T-cell (primary cell): Measurements from ENCODE around the gene PPIH. TPM values are rescaled to one million over a fixed set of nuclear protein-coding genes. Genes with fewer than 3 reads are reported as not detected.

Experiments
- ATAC-seq, 4 experiments: fragments of 200-7000 bp in 3 of 4; fragments of 150-1000 bp in 1 of 4; cut with Tn5 transposase; replicated peaks in 1 of 4; 1 replicate in 3 of 4; 2 replicates in 1 of 4; pipeline ENCODE4 v1.10.0; 2021; ENCODE audit warnings: moderate library complexity in 3 of 4, mild to moderate bottlenecking in 2 of 4, moderate number of reproducible peaks in 1 of 4
- CTCF ChIA-PET, 2 donors: fragments of 300-600 bp; sonication (Branson Sonifier 250); formaldehyde crosslinking; loops; one replicate each; lab custom pipeline; 2022; ENCODE audit warnings: antibody characterized with exemption in 2 of 2; lab: Charles Lee
- POLR2A ChIA-PET, 2 donors: fragments of 300-600 bp; sonication (Branson Sonifier 250); formaldehyde crosslinking; loops; one replicate each; lab custom pipeline; 2022; ENCODE audit warnings: antibody characterized with exemption in 2 of 2; lab: Charles Lee
- DNase-seq, 35 experiments: peaks; one replicate each; pipeline versions ENCODE4 v3.0.0 to v3.0.0-alpha.2; 2013 to 2023
- H3K27ac ChIP-seq: one replicate; pipeline ENCODE4 v1.5.1; 2013; ENCODE audit warnings: low read length
- H3K27me3 ChIP-seq, 2 experiments: replicated peaks in 1 of 2; 1 replicate in 1 of 2; 2 replicates in 1 of 2; pipeline versions ENCODE4 v1.6.1 to v1.7.0; 2013; ENCODE audit warnings: low read length in 1 of 2, mixed read lengths in 1 of 2; ENCODE audit not compliant: control insufficient read depth in 2 of 2, insufficient read depth in 2 of 2; ENCODE audit errors: extremely low read depth in 1 of 2
- H3K36me3 ChIP-seq, 2 donors: 1 replicate in 1 of 2; 2 replicates in 1 of 2; pipeline versions ENCODE4 v1.6.1 to v1.7.0; 2013; ENCODE audit warnings: low read length in 1 of 2; ENCODE audit not compliant: control insufficient read depth in 2 of 2, insufficient read depth in 1 of 2; ENCODE audit errors: extremely low read depth in 1 of 2
- H3K4me1 ChIP-seq, 2 experiments: 1 replicate in 1 of 2; 2 replicates in 1 of 2; pipeline versions ENCODE4 v1.6.1 to v1.7.0; 2013; ENCODE audit warnings: low read length in 2 of 2, mixed read lengths in 1 of 2; ENCODE audit not compliant: insufficient read depth in 2 of 2, control insufficient read depth in 1 of 2; ENCODE audit errors: extremely low read depth in 1 of 2
- H3K4me3 ChIP-seq, 2 donors: 1 replicate in 1 of 2; 2 replicates in 1 of 2; pipeline versions ENCODE4 v1.5.1 to v1.7.0; 2013; ENCODE audit warnings: mild to moderate bottlenecking in 2 of 2, low read length in 1 of 2, moderate library complexity in 1 of 2; ENCODE audit not compliant: control insufficient read depth in 1 of 2; ENCODE audit errors: extremely low read depth in 1 of 2
- H3K9me3 ChIP-seq: 2 replicates; pipeline ENCODE4 v1.7.0; 2013
- H3K27ac Mint-ChIP-seq, 2 donors: one replicate each; pipeline ENCODE4 v1.8.0; 2020 to 2021; ENCODE audit warnings: mild to moderate bottlenecking in 2 of 2, mixed read lengths in 2 of 2
- H3K27me3 Mint-ChIP-seq, 2 donors: one replicate each; pipeline ENCODE4 v1.8.0; 2021 to 2022; ENCODE audit warnings: mixed read lengths in 2 of 2
- H3K36me3 Mint-ChIP-seq: one replicate; pipeline ENCODE4 v1.8.0; 2021; ENCODE audit warnings: mixed read lengths
- H3K4me1 Mint-ChIP-seq, 3 donors: one replicate each; pipeline ENCODE4 v1.8.0; 2020 to 2022; ENCODE audit warnings: mixed read lengths in 3 of 3, mild to moderate bottlenecking in 1 of 3
- H3K4me3 Mint-ChIP-seq, 3 donors: one replicate each; pipeline ENCODE4 v1.8.0; 2020 to 2022; ENCODE audit warnings: mild to moderate bottlenecking in 3 of 3, mixed read lengths in 3 of 3, moderate library complexity in 3 of 3
- H3K9me3 Mint-ChIP-seq, 3 donors: one replicate each; pipeline ENCODE4 v1.8.0; 2020 to 2022; ENCODE audit warnings: mixed read lengths in 3 of 3
- WGBS: methylation state at CpG from one replicate; pipeline ENCODE4 v1.1.5; 2013; ENCODE audit warnings: missing lambda C conversion rate; ENCODE audit not compliant: insufficient coverage; 5-methylcytosine and 5-hydroxymethylcytosine counted together
- total RNA-seq, 35 experiments: library from RNA in 6 of 35; stranded (reverse) in 6 of 35; fragments of 120-200 nt in 1 of 35; gene quantifications; one replicate each; pipeline versions ENCODE4 v1.2.1 to v1.2.4 and lab custom pipeline; 2013 to 2026

The PPIH gene
- total RNA-seq, 5 donors from 2014 or later (not counting 1 experiment from before 2014, with no cell fraction given) = 37.4 to 43.1 (median 41.3) TPM

DNA sequence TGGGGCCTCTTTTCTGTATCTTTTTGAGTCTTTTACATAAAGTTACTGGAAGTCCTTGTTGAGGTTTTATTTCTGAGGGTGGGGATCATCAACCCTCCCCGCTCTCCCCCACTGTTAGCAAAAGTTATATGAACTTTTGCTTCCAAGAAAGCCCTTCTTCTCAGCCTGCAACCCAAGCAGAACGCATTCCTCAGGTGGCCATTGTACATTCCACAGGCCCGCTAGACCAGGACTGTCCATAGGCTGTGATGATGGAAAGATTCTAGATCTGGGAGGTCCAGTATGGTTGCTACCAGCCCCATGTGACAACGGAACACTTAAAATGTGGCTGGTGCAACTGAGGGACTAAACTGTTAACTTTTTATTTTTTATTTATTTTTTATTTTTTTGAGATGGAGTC, 12.2 kb downstream of the PPIH start:
- ATAC-seq (no peak), DNase-seq (no peak)
- Histone ChIP-seq H3K27ac (no peak overlapping the region), H3K36me3 (peaks cover 2 to 61% of the 10 kb centered on the region in 2 donors), H3K4me3 (no peak overlapping the region), H3K9me3 (no peaks in the 10 kb centered on the region), H3K27me3 (no peaks in the 10 kb centered on the region), H3K4me1 (no peaks in the 10 kb centered on the region)
- Mint-ChIP-seq H3K27me3 (no peaks in the 10 kb centered on the region), H3K4me3 (no peak overlapping the region), H3K36me3 (peaks cover 55% of the 10 kb centered on the region), H3K27ac (no peak overlapping the region), H3K9me3 (no peaks in the 10 kb centered on the region), H3K4me1 (peaks cover 0 to 7% (median 0%) of the 10 kb centered on the region in 3 donors)
- 100% methylated on average over 1 of the region's 4 CpGs for WGBS
- CTCF ChIA-PET = no interaction called here
- POLR2A ChIA-PET = no interaction called here

DNA sequence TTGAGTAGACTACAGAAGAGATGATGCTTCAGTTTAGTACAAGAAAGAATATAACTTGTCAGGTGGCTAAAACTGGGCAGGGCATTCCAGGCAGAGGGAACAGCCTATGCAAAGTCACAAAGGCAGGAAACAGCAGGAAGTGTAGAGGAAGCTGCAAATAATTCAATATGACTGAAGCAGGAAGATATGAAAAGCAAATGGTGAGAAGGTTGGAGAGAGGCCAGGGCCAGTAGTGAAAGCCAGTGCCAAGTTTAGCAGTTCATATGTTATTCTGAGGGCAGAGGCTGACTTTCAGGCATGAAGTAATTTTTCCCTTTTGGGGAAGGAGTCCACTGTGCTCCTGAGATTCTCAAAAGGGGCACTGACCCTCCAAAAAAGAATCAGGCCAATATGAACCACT, 16.0 kb downstream of the PPIH start:
- peaks cover 0 to 7% (median 0%) of the 10 kb centered on the region in 3 donors for H3K4me1 Mint-ChIP-seq
- ATAC-seq = no peak
- Histone ChIP-seq H3K9me3 (no peaks in the 10 kb centered on the region), H3K4me1 (no peaks in the 10 kb centered on the region), H3K36me3 (peaks cover 2 to 29% of the 10 kb centered on the region in 2 donors), H3K27me3 (no peaks in the 10 kb centered on the region), H3K27ac (no peak overlapping the region), H3K4me3 (no peak overlapping the region)
- no peak for DNase-seq
- no peaks in the 10 kb centered on the region for H3K27me3 Mint-ChIP-seq
- no peak overlapping the region for H3K27ac Mint-ChIP-seq
- no peak overlapping the region for H3K4me3 Mint-ChIP-seq
- no peaks in the 10 kb centered on the region for H3K9me3 Mint-ChIP-seq
- ChIA-PET CTCF (no interaction called here), POLR2A (interaction anchor here in 1 of 2 donors (0.6 kb wide), 1 partner anchor 298 kb away, joined by 3 read pairs; no protein-coding TSS in a partner anchor)
- H3K36me3 Mint-ChIP-seq = peaks cover 33% of the 10 kb centered on the region

DNA sequence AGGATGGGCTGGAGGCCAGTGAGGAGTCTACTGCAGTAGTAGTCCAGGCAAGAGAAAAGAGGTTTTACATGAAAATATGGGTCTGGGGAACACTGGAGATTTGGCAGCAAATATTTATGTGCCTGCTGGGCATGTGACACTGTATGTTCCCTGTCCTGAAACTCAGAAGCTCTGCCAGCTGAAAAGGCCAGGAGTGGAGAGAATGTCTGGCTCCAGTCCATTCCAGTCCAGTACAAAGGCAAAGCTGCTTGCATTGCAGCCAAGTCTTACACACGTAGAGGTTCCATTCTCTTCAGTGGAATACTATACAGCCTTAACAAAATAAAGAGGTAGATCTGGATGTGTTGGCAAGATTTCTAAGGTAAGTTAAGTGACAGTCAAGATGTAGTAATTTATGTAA, 16.5 kb downstream of the PPIH start:
- ATAC-seq = no peak
- peaks cover 33% of the 10 kb centered on the region for H3K36me3 Mint-ChIP-seq
- WGBS = no CpG with 5 or more reads among the region's 1 CpG

GRCh38 chr1:42675467-42675866, 17.2 kb downstream of the PPIH start:
- Mint-ChIP-seq H3K36me3 (peaks cover 33% of the 10 kb centered on the region), H3K4me1 (peaks cover 4 to 16% (median 6%) of the 10 kb centered on the region in 3 donors), H3K4me3 (no peak overlapping the region), H3K27me3 (no peaks in the 10 kb centered on the region), H3K27ac (no peak overlapping the region), H3K9me3 (no peaks in the 10 kb centered on the region)
- peaks cover 2 to 21% of the 10 kb centered on the region in 2 donors for H3K36me3 ChIP-seq
- no CpG with 5 or more reads among the region's 3 CpGs for WGBS
- ChIA-PET POLR2A (no interaction called here), CTCF (no interaction called here)
- ATAC-seq = no peak
- H3K9me3 ChIP-seq = no peaks in the 10 kb centered on the region
- DNase-seq = no peak
- H3K4me1 ChIP-seq = no peaks in the 10 kb centered on the region
- H3K27ac ChIP-seq = no peak overlapping the region
- H3K27me3 ChIP-seq = no peaks in the 10 kb centered on the region
- H3K4me3 ChIP-seq = no peak overlapping the region

More for the DNA sequence above, 16.5 kb downstream of the PPIH start:
- H3K27me3 Mint-ChIP-seq = no peaks in the 10 kb centered on the region
- DNase-seq = no peak
- no peaks in the 10 kb centered on the region for H3K9me3 Mint-ChIP-seq
- ChIA-PET CTCF (interaction anchor here in 1 of 2 donors (0.6 kb wide), 1 partner anchor 12 kb away, joined by 3 read pairs; no protein-coding TSS in a partner anchor), POLR2A (no interaction called here)
- H3K4me1 Mint-ChIP-seq = peaks cover 0 to 8% (median 0%) of the 10 kb centered on the region in 3 donors
- H3K4me3 ChIP-seq = no peak overlapping the region
- no peaks in the 10 kb centered on the region for H3K27me3 ChIP-seq
- no peak overlapping the region for H3K4me3 Mint-ChIP-seq
- no peak overlapping the region for H3K27ac Mint-ChIP-seq
- H3K27ac ChIP-seq = no peak overlapping the region
- no peaks in the 10 kb centered on the region for H3K4me1 ChIP-seq
- H3K9me3 ChIP-seq = no peaks in the 10 kb centered on the region
- peaks cover 2 to 28% of the 10 kb centered on the region in 2 donors for H3K36me3 ChIP-seq

GRCh38 chr1:42676534-42677087, 18.4 kb downstream of the PPIH start:
- no peak for DNase-seq
- Histone ChIP-seq H3K36me3 (peaks cover 0 to 17% of the 10 kb centered on the region in 2 donors), H3K9me3 (no peaks in the 10 kb centered on the region), H3K27ac (no peak overlapping the region), H3K27me3 (no peaks in the 10 kb centered on the region), H3K4me3 (no peak overlapping the region), H3K4me1 (peaks cover 6 to 7% of the 10 kb centered on the region in 2 experiments)
- no CpG with 5 or more reads among the region's 3 CpGs for WGBS
- peaks cover 30% of the 10 kb centered on the region for H3K36me3 Mint-ChIP-seq
- H3K27me3 Mint-ChIP-seq = no peaks in the 10 kb centered on the region
- H3K27ac Mint-ChIP-seq = no peak overlapping the region
- no peak for ATAC-seq
- no peak overlapping the region for H3K4me3 Mint-ChIP-seq
- ChIA-PET CTCF (no interaction called here), POLR2A (no interaction called here)
- no peaks in the 10 kb centered on the region for H3K9me3 Mint-ChIP-seq
- peaks cover 13 to 25% (median 15%) of the 10 kb centered on the region in 3 donors for H3K4me1 Mint-ChIP-seq

DNA sequence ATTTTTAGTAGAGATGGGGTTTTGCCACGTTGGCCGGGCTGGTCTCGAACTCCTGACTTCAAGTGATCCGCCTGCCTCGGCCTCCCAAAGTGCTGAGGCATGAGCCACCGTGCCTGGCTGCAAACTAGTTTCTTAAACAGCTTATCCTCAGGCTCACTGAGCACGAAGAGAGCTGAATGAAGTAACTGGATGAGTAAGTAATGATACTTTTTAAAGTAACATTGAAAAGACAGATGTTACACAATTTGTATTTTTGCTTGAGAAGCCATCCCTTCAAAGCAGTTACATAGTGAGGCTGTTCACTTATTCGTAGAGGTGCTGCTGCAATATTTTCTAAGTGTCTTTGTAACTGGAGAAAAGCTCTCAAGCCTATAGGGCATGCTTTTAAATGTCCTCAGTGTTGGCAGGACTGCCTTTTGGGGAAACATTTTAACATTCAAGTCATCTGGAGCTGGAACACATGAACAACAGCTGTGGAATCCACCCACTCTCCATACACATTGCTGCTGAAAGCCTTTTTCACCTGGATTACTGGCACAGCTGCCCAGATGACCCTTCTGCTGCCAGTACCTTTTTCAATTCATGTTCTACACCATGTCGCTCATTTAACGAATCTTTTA, 21.3 kb downstream of the PPIH start:
- Histone ChIP-seq H3K4me1 (peaks cover 12 to 18% of the 10 kb centered on the region in 2 experiments), H3K27me3 (no peaks in the 10 kb centered on the region), H3K9me3 (no peaks in the 10 kb centered on the region), H3K4me3 (no peak overlapping the region), H3K36me3 (peaks cover 3 to 12% of the 10 kb centered on the region in 2 donors), H3K27ac (no peak overlapping the region)
- Mint-ChIP-seq H3K36me3 (peaks cover 26% of the 10 kb centered on the region), H3K4me1 (peaks cover 27 to 32% (median 32%) of the 10 kb centered on the region in 3 donors), H3K9me3 (no peaks in the 10 kb centered on the region), H3K27ac (no peak overlapping the region), H3K4me3 (no peak overlapping the region), H3K27me3 (no peaks in the 10 kb centered on the region)
- 100% methylated on average over 2 of the region's 10 CpGs for WGBS
- no peak for ATAC-seq
- DNase-seq = no peak
- CTCF ChIA-PET = no interaction called here
- POLR2A ChIA-PET = interaction anchor here in 1 of 2 donors (1.5 kb wide), 1 partner anchor 22 kb away, joined by 3 read pairs; the partner anchor contains the start of gene PPIH
